Panc1 (cell line): ENCODE measurements around the gene DNAJC4. TPM values are rescaled to one million over a fixed set of nuclear protein-coding genes. Genes with fewer than 3 reads are reported as not detected.
A peak's percentile ranks its signal among the peaks of the same experiment; 100 is the strongest.

Source experiments
- ATAC-seq: fragments of 200-7000 bp; cut with Tn5 transposase; 2 replicates; pipeline ENCODE4 v1.9.1; 2020; ENCODE audit warnings: mild to moderate bottlenecking, moderate library complexity
- BruUV-seq: library from RNA; stranded (reverse); fragments of 400-500 nt; replicated peaks from 2 replicates; lab custom pipeline; 2021; lab: Mats Ljungman, UMichigan
- CTCF ChIA-PET: fragments of 300-600 bp; sonication (Branson Sonifier 250); formaldehyde crosslinking; loops from one replicate; lab custom pipeline; 2022; ENCODE audit warnings: antibody characterized with exemption; lab: Charles Lee
- POLR2A ChIA-PET: fragments of 300-600 bp; sonication (Branson Sonifier 250); formaldehyde crosslinking; loops from one replicate; lab custom pipeline; 2022; ENCODE audit warnings: antibody characterized with exemption; lab: Charles Lee
- DNase-seq: peaks from one replicate; pipeline ENCODE4 v3.0.0-alpha.2; 2010; ENCODE audit warnings: low read depth, low spot score
- H3K27ac ChIP-seq: 2 replicates; pipeline ENCODE4 v1.5.1; 2011; ENCODE audit warnings: mild to moderate bottlenecking, low read length, inconsistent platforms
- H3K27me3 ChIP-seq: fragments of 200-500 bp; sonication (Bioruptor generic); 2 replicates; pipeline ENCODE4 v1.6.0; 2014; ENCODE audit warnings: low read length, inconsistent platforms; ENCODE audit not compliant: control insufficient read depth, insufficient read depth
- H3K36me3 ChIP-seq: fragments of 200-500 bp; sonication (Bioruptor generic); 2 replicates; pipeline ENCODE4 v1.5.1; 2014; ENCODE audit warnings: inconsistent platforms, mild to moderate bottlenecking, low read length, moderate library complexity; ENCODE audit not compliant: control insufficient read depth, insufficient read depth
- H3K4me1 ChIP-seq: 2 replicates; pipeline ENCODE4 v1.5.1; 2011; ENCODE audit warnings: inconsistent platforms, mild to moderate bottlenecking, low read length, moderate library complexity; ENCODE audit not compliant: control insufficient read depth, insufficient read depth
- H3K4me3 ChIP-seq, 2 experiments: 2 replicates each; pipeline ENCODE4 v1.5.1; 2011 to 2012; ENCODE audit warnings: low read depth in 2 of 2, low read length in 2 of 2, mild to moderate bottlenecking in 2 of 2, inconsistent platforms in 1 of 2, moderate library complexity in 1 of 2
- H3K9me3 ChIP-seq: fragments of 200-500 bp; sonication (Bioruptor generic); 2 replicates; pipeline ENCODE4 v1.5.1; 2014; ENCODE audit warnings: low read depth, mild to moderate bottlenecking, inconsistent platforms, low read length, moderate library complexity; ENCODE audit not compliant: control insufficient read depth, insufficient read depth
- CTCF ChIP-seq: fragments of 450-650 bp; IDR thresholded peaks from 2 replicates; pipeline ENCODE4 v1.5.1; 2017; ENCODE audit warnings: mild to moderate bottlenecking
- POLR2AphosphoS5 ChIP-seq: IDR thresholded peaks from 2 replicates; pipeline ENCODE4 v1.6.1; 2012; ENCODE audit warnings: mild to moderate bottlenecking, low read depth, low read length, moderate library complexity
- SIN3A ChIP-seq: IDR thresholded peaks from 2 replicates; pipeline ENCODE4 v1.6.1; 2012; ENCODE audit warnings: low read depth, mild to moderate bottlenecking, low read length, moderate library complexity, borderline replicate concordance; ENCODE audit not compliant: insufficient read depth
- TCF7L2 ChIP-seq: IDR thresholded peaks from 2 replicates; pipeline ENCODE4 v1.6.1; 2011; ENCODE audit warnings: mild to moderate bottlenecking, low read depth, low read length, inconsistent platforms
- in situ Hi-C: cut with HindIII; loops from 2 replicates; pipeline ENCODE4 v1.10.0; 2016; ENCODE audit warnings: low sequenced_read_pairs, low pct_unique_long_range_greater_than_20kb
- intact Hi-C: fragments of 100-400 bp; cut with micrococcal nuclease; formaldehyde crosslinking; loops from one replicate; pipeline ENCODE4 v1.10.0; 2022; ENCODE audit not compliant: unreplicated experiment
- total RNA-seq: library from RNA; stranded (reverse); gene quantifications from one replicate; pipeline ENCODE4 v1.2.1, GENCODE V29; 2021; ENCODE audit not compliant: unreplicated experiment
- TF ChIP-seq, protein P1 (sequence below), 2 experiments: IDR thresholded peaks; 2 replicates each; pipeline ENCODE4 v1.6.1; 2011 to 2012; ENCODE audit warnings: low read depth in 2 of 2, control low read depth in 1 of 2, low read length in 1 of 2, mild to moderate bottlenecking in 1 of 2, moderate library complexity in 1 of 2; ENCODE audit not compliant: insufficient read depth in 1 of 2

Gene DNAJC4
- total RNA-seq, 1 experiment from 2014 or later, result 41.0 TPM

GRCh38 chr11:64275841-64276240 is 45.5 kb downstream of the DNAJC4 start:
- H3K4me3 ChIP-seq, result no peak overlapping the region
- TF ChIP-seq TCF7L2, result no peak
- ChIA-PET POLR2A (interaction anchor here (1.0 kb wide), 1 partner anchor 9 kb away, joined by 3 read pairs; the partner anchor contains the start of gene BAD), CTCF (no interaction called here)
- H3K9me3 ChIP-seq, result no peaks in the 10 kb centered on the region
- H3K4me1 ChIP-seq, result no peaks in the 10 kb centered on the region
- H3K27ac ChIP-seq, result no peak overlapping the region
- in situ Hi-C loops (no loop called here), intact Hi-C loops (no loop called here)
- H3K27me3 ChIP-seq, result no peaks in the 10 kb centered on the region
- ATAC-seq, result no peak
- DNase-seq, result no peak
- BruUV-seq, result no TSS peak
- no peaks in the 10 kb centered on the region for H3K36me3 ChIP-seq

GRCh38 chr11:64276653-64277431 is 46.5 kb downstream of the DNAJC4 start:
- no peak for TF ChIP-seq TCF7L2
- TF ChIP-seq SIN3A, result no peak
- TF ChIP-seq POLR2AphosphoS5, result no peak
- TF ChIP-seq, protein P1, sequence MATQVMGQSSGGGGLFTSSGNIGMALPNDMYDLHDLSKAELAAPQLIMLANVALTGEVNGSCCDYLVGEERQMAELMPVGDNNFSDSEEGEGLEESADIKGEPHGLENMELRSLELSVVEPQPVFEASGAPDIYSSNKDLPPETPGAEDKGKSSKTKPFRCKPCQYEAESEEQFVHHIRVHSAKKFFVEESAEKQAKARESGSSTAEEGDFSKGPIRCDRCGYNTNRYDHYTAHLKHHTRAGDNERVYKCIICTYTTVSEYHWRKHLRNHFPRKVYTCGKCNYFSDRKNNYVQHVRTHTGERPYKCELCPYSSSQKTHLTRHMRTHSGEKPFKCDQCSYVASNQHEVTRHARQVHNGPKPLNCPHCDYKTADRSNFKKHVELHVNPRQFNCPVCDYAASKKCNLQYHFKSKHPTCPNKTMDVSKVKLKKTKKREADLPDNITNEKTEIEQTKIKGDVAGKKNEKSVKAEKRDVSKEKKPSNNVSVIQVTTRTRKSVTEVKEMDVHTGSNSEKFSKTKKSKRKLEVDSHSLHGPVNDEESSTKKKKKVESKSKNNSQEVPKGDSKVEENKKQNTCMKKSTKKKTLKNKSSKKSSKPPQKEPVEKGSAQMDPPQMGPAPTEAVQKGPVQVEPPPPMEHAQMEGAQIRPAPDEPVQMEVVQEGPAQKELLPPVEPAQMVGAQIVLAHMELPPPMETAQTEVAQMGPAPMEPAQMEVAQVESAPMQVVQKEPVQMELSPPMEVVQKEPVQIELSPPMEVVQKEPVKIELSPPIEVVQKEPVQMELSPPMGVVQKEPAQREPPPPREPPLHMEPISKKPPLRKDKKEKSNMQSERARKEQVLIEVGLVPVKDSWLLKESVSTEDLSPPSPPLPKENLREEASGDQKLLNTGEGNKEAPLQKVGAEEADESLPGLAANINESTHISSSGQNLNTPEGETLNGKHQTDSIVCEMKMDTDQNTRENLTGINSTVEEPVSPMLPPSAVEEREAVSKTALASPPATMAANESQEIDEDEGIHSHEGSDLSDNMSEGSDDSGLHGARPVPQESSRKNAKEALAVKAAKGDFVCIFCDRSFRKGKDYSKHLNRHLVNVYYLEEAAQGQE (IDR thresholded peaks at IDR 0.05; ENCODE audit: insufficient read depth in 1 of 2, low read depth in 2 of 2, low read length in 1 of 2), result no peak
- TF ChIP-seq CTCF, result no peak
- H3K27ac ChIP-seq, result no peak overlapping the region
- intact Hi-C loops, result no loop called here

More at GRCh38 chr11:64276653-64277431, 46.5 kb downstream of the DNAJC4 start:
- Histone ChIP-seq H3K9me3 (no peaks in the 10 kb centered on the region), H3K4me1 (no peaks in the 10 kb centered on the region), H3K36me3 (no peaks in the 10 kb centered on the region), H3K27me3 (no peaks in the 10 kb centered on the region), H3K4me3 (no peak overlapping the region)
- ATAC-seq (peak; percentile 16; the same call in 1 of the 2 replicates), DNase-seq (no peak)
- ChIA-PET POLR2A (interaction anchor here (0.5 to 0.6 kb wide), 2 partner anchors 13 to 21 kb away, joined by 3 to 8 read pairs; no protein-coding TSS in a partner anchor), CTCF (no interaction called here)
- no TSS peak for BruUV-seq
- in situ Hi-C loops, result no loop called here
